Measurements from ENCODE around the gene FAM83F.
"Not testable (repeated sequence)": the region's sequence is repeated elsewhere in the genome, so short reads cannot be mapped to it uniquely, and the experiment has no call there.

Gene FAM83F

GRCh38 chr22:40022536-40023240 lies 27.9 kb downstream of the FAM83F start:
- Histone ChIP-seq H3K4me1 (ENCODE audit: control extremely low read depth in 1 of 4, control insufficient read depth in 4 of 4, insufficient read depth in 4 of 4, low read length in 3 of 4) (peaks cover 0 to 4% (median 4%) of the 10 kb centered on the region in 4 experiments), H3K4me3 (ENCODE audit: control insufficient read depth in 1 of 7, extremely low read depth in 1 of 7, insufficient read depth in 4 of 7, low read depth in 2 of 7, low read length in 6 of 7) (no peak overlapping the region), H3K9me3 (ENCODE audit: control extremely low read depth in 1 of 5, control insufficient read depth in 4 of 5, insufficient read depth in 2 of 5, low read depth in 1 of 5, low read length in 4 of 5) (no peaks in the 10 kb centered on the region), H3K27me3 (replicated peaks in 2 of 5; ENCODE audit: control insufficient read depth in 4 of 5, insufficient read depth in 5 of 5, low read length in 4 of 5) (peaks cover 0 to 14% (median 4%) of the 10 kb centered on the region in 5 experiments), H3K27ac (ENCODE audit: insufficient read depth in 1 of 2, low read depth in 1 of 2, low read length in 2 of 2, poor library complexity in 1 of 2, severe bottlenecking in 2 of 2) (no peak overlapping the region), H3K36me3 (ENCODE audit: control insufficient read depth in 4 of 4, insufficient read depth in 4 of 4, low read length in 3 of 4) (no peaks in the 10 kb centered on the region)
- WGBS (ENCODE audit: insufficient coverage) = 93% methylated on average over 10 of the region's 11 CpGs
- POLR2A ChIA-PET = no interaction called here
- no peak for DNase-seq
- CTCF ChIA-PET = interaction anchor here (0.5 to 8.9 kb wide), 8 partner anchors 9 to 486 kb away, joined by 3 to 85 read pairs (median 3); no protein-coding TSS in a partner anchor

- Histone ChIP-seq H3K27me3 (replicated peaks in 2 of 5; ENCODE audit: control insufficient read depth in 4 of 5, insufficient read depth in 5 of 5, low read length in 4 of 5) (peaks cover 0 to 14% (median 4%) of the 10 kb centered on the region in 5 experiments), H3K4me3 (ENCODE audit: control insufficient read depth in 1 of 7, extremely low read depth in 1 of 7, insufficient read depth in 4 of 7, low read depth in 2 of 7, low read length in 6 of 7) (no peak overlapping the region), H3K27ac (ENCODE audit: insufficient read depth in 1 of 2, low read depth in 1 of 2, low read length in 2 of 2, poor library complexity in 1 of 2, severe bottlenecking in 2 of 2) (no peak overlapping the region), H3K4me1 (ENCODE audit: control extremely low read depth in 1 of 4, control insufficient read depth in 4 of 4, insufficient read depth in 4 of 4, low read length in 3 of 4) (peaks cover 0 to 4% (median 4%) of the 10 kb centered on the region in 4 experiments), H3K36me3 (ENCODE audit: control insufficient read depth in 4 of 4, insufficient read depth in 4 of 4, low read length in 3 of 4) (no peaks in the 10 kb centered on the region), H3K9me3 (ENCODE audit: control extremely low read depth in 1 of 5, control insufficient read depth in 4 of 5, insufficient read depth in 2 of 5, low read depth in 1 of 5, low read length in 4 of 5) (no peaks in the 10 kb centered on the region)
- CTCF ChIA-PET = interaction anchor here (1.0 to 8.9 kb wide), 17 partner anchors 9 to 486 kb away, joined by 3 to 85 read pairs (median 6); no protein-coding TSS in a partner anchor
- 70% methylated on average over 10 of the region's 16 CpGs for WGBS (ENCODE audit: insufficient coverage)
- POLR2A ChIA-PET = interaction anchor here (0.6 kb wide), 1 partner anchor 72 kb away, joined by 3 read pairs; no protein-coding TSS in a partner anchor
- DNase-seq = no peak
Measured at GRCh38 chr22:40023341-40023841, 28.6 kb downstream of the FAM83F start.

GRCh38 chr22:40024201-40025061 lies 29.7 kb downstream of the FAM83F start:
- Histone ChIP-seq H3K27ac (ENCODE audit: insufficient read depth in 1 of 2, low read depth in 1 of 2, low read length in 2 of 2, poor library complexity in 1 of 2, severe bottlenecking in 2 of 2) (no peak overlapping the region), H3K9me3 (ENCODE audit: control extremely low read depth in 1 of 5, control insufficient read depth in 4 of 5, insufficient read depth in 2 of 5, low read depth in 1 of 5, low read length in 4 of 5) (no peaks in the 10 kb centered on the region), H3K4me1 (ENCODE audit: control extremely low read depth in 1 of 4, control insufficient read depth in 4 of 4, insufficient read depth in 4 of 4, low read length in 3 of 4) (peaks cover 0 to 4% (median 4%) of the 10 kb centered on the region in 4 experiments), H3K36me3 (ENCODE audit: control insufficient read depth in 4 of 4, insufficient read depth in 4 of 4, low read length in 3 of 4) (no peaks in the 10 kb centered on the region), H3K27me3 (replicated peaks in 2 of 5; ENCODE audit: control insufficient read depth in 4 of 5, insufficient read depth in 5 of 5, low read length in 4 of 5) (peaks cover 0 to 14% (median 4%) of the 10 kb centered on the region in 5 experiments), H3K4me3 (ENCODE audit: control insufficient read depth in 1 of 7, extremely low read depth in 1 of 7, insufficient read depth in 4 of 7, low read depth in 2 of 7, low read length in 6 of 7) (no peak overlapping the region)
- peak; percentile 35 to 48 (median 42) for DNase-seq
- ChIA-PET POLR2A (interaction anchor here (0.6 to 1.1 kb wide), 4 partner anchors 15 to 490 kb away, joined by 3 to 4 read pairs (median 4); no protein-coding TSS in a partner anchor), CTCF (interaction anchor here (0.5 to 8.9 kb wide), 45 partner anchors 8 to 530 kb away, joined by 3 to 85 read pairs (median 4); partner anchors contain the start of gene FAM83F)
- 51% methylated on average over 13 of the region's 16 CpGs for WGBS (ENCODE audit: insufficient coverage)

GRCh38 chr22:40025062-40025379 lies 30.3 kb downstream of the FAM83F start:
- H3K9me3 ChIP-seq (ENCODE audit: control extremely low read depth in 1 of 5, control insufficient read depth in 4 of 5, insufficient read depth in 2 of 5, low read depth in 1 of 5, low read length in 4 of 5); H3K27ac ChIP-seq (ENCODE audit: insufficient read depth in 1 of 2, low read depth in 1 of 2, low read length in 2 of 2, poor library complexity in 1 of 2, severe bottlenecking in 2 of 2); H3K36me3 ChIP-seq (ENCODE audit: control insufficient read depth in 4 of 4, insufficient read depth in 4 of 4, low read length in 3 of 4); H3K4me3 ChIP-seq (ENCODE audit: control insufficient read depth in 1 of 7, extremely low read depth in 1 of 7, insufficient read depth in 4 of 7, low read depth in 2 of 7, low read length in 6 of 7); H3K4me1 ChIP-seq (ENCODE audit: control extremely low read depth in 1 of 4, control insufficient read depth in 4 of 4, insufficient read depth in 4 of 4, low read length in 3 of 4); DNase-seq: not testable (repeated sequence)
- peaks cover 0 to 14% (median 4%) of the 10 kb centered on the region in 5 experiments for H3K27me3 ChIP-seq (replicated peaks in 2 of 5; ENCODE audit: control insufficient read depth in 4 of 5, insufficient read depth in 5 of 5, low read length in 4 of 5)
- ChIA-PET CTCF (interaction anchor here (0.6 to 8.9 kb wide), 32 partner anchors 9 to 531 kb away, joined by 3 to 85 read pairs (median 5); partner anchors contain the start of gene FAM83F), POLR2A (interaction anchor here (1.0 to 1.1 kb wide), 2 partner anchors 16 to 490 kb away, joined by 4 read pairs; no protein-coding TSS in a partner anchor)
- WGBS (ENCODE audit: insufficient coverage) = 18% methylated on average over 4 of the region's 5 CpGs

GRCh38 chr22:40025856-40026255 lies 31.1 kb downstream of the FAM83F start:
- no peak for DNase-seq
- WGBS (ENCODE audit: insufficient coverage) = 96% methylated on average over 9 of the region's 10 CpGs
- Histone ChIP-seq H3K36me3 (ENCODE audit: control insufficient read depth in 4 of 4, insufficient read depth in 4 of 4, low read length in 3 of 4) (no peaks in the 10 kb centered on the region), H3K27me3 (replicated peaks in 2 of 5; ENCODE audit: control insufficient read depth in 4 of 5, insufficient read depth in 5 of 5, low read length in 4 of 5) (peaks cover 0 to 14% (median 4%) of the 10 kb centered on the region in 5 experiments), H3K9me3 (ENCODE audit: control extremely low read depth in 1 of 5, control insufficient read depth in 4 of 5, insufficient read depth in 2 of 5, low read depth in 1 of 5, low read length in 4 of 5) (no peaks in the 10 kb centered on the region), H3K4me1 (ENCODE audit: control extremely low read depth in 1 of 4, control insufficient read depth in 4 of 4, insufficient read depth in 4 of 4, low read length in 3 of 4) (peaks cover 0 to 8% (median 8%) of the 10 kb centered on the region in 4 experiments), H3K4me3 (ENCODE audit: control insufficient read depth in 1 of 7, extremely low read depth in 1 of 7, insufficient read depth in 4 of 7, low read depth in 2 of 7, low read length in 6 of 7) (no peak overlapping the region), H3K27ac (ENCODE audit: insufficient read depth in 1 of 2, low read depth in 1 of 2, low read length in 2 of 2, poor library complexity in 1 of 2, severe bottlenecking in 2 of 2) (no peak overlapping the region)
- ChIA-PET POLR2A (no interaction called here), CTCF (interaction anchor here (1.1 to 8.9 kb wide), 10 partner anchors 9 to 489 kb away, joined by 3 to 85 read pairs (median 10); no protein-coding TSS in a partner anchor)

- DNase-seq = no peak
- no peak overlapping the region for H3K4me3 ChIP-seq (ENCODE audit: control insufficient read depth in 1 of 7, extremely low read depth in 1 of 7, insufficient read depth in 4 of 7, low read depth in 2 of 7, low read length in 6 of 7)
- no peaks in the 10 kb centered on the region for H3K9me3 ChIP-seq (ENCODE audit: control extremely low read depth in 1 of 5, control insufficient read depth in 4 of 5, insufficient read depth in 2 of 5, low read depth in 1 of 5, low read length in 4 of 5)
- H3K4me1 ChIP-seq (ENCODE audit: control extremely low read depth in 1 of 4, control insufficient read depth in 4 of 4, insufficient read depth in 4 of 4, low read length in 3 of 4) = peaks cover 0 to 14% (median 11%) of the 10 kb centered on the region in 4 experiments
- 99% methylated on average over 7 of the region's 7 CpGs for WGBS (ENCODE audit: insufficient coverage)
- POLR2A ChIA-PET = no interaction called here
- CTCF ChIA-PET = interaction anchor here (0.8 to 8.9 kb wide), 4 partner anchors 9 to 490 kb away, joined by 3 to 85 read pairs (median 30); no protein-coding TSS in a partner anchor
- peaks cover 0 to 14% (median 4%) of the 10 kb centered on the region in 5 experiments for H3K27me3 ChIP-seq (replicated peaks in 2 of 5; ENCODE audit: control insufficient read depth in 4 of 5, insufficient read depth in 5 of 5, low read length in 4 of 5)
- H3K36me3 ChIP-seq (ENCODE audit: control insufficient read depth in 4 of 4, insufficient read depth in 4 of 4, low read length in 3 of 4) = no peaks in the 10 kb centered on the region
- no peak overlapping the region for H3K27ac ChIP-seq (ENCODE audit: insufficient read depth in 1 of 2, low read depth in 1 of 2, low read length in 2 of 2, poor library complexity in 1 of 2, severe bottlenecking in 2 of 2)
Measured at GRCh38 chr22:40026641-40027040, 31.9 kb downstream of the FAM83F start.

Measured in common myeloid progenitor, CD34-positive (primary cell).